Activated CD8-positive, alpha-beta memory T cell treated with anti-CD3 and anti-CD28 coated beads, Interleukin-2, amount 50 U/mL, for 1 hour (primary cell): ENCODE measurements around the gene MKRN1.
"Not testable (repeated sequence)": the region's sequence is repeated elsewhere in the genome, so short reads cannot be mapped to it uniquely, and the experiment has no call there.

ENCODE experiments used
- DNase-seq: peaks from one replicate; pipeline ENCODE4 v3.0.0-alpha.2; 2020; ENCODE audit errors: extremely low read depth

Gene MKRN1

GRCh38 chr7:140479062-140479738 is at the start of gene MKRN1:
MKRN1 (minus strand) TSS chr7:140479505; CDS start chr7:140479344, 161 bp downstream.
- peak; percentile 81 for DNase-seq

GRCh38 chr7:140526787-140527664 is 47.7 kb upstream of the MKRN1 start:
- no peak for DNase-seq

GRCh38 chr7:140526214-140526613 is 46.9 kb upstream of the MKRN1 start:
- DNase-seq, result no peak

- no peak for DNase-seq
Measured at GRCh38 chr7:140525743-140526142, 46.4 kb upstream of the MKRN1 start.

- no peak for DNase-seq
Measured at GRCh38 chr7:140521421-140521820, 42.1 kb upstream of the MKRN1 start.

DNA sequence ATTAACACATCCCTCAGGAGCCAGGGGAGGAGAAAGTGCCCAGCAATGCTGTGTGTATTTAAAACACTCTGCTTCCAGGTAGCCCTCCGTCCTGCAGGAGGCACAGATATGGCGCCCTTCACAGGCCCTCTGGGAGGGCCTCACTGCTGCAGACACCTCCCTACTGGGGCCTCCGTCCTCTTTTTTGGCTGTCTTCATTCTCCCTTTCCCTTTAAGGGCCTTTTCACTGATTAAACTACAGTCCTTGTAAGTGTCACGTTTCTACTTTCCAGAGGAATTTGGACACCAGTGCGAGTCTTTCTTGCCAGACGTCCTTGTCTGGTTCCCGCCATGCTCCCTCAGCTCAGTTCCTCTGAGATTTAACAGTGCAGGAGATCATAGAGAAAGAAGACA is 39.7 kb upstream of the MKRN1 start:
- DNase-seq, result no peak

DNA sequence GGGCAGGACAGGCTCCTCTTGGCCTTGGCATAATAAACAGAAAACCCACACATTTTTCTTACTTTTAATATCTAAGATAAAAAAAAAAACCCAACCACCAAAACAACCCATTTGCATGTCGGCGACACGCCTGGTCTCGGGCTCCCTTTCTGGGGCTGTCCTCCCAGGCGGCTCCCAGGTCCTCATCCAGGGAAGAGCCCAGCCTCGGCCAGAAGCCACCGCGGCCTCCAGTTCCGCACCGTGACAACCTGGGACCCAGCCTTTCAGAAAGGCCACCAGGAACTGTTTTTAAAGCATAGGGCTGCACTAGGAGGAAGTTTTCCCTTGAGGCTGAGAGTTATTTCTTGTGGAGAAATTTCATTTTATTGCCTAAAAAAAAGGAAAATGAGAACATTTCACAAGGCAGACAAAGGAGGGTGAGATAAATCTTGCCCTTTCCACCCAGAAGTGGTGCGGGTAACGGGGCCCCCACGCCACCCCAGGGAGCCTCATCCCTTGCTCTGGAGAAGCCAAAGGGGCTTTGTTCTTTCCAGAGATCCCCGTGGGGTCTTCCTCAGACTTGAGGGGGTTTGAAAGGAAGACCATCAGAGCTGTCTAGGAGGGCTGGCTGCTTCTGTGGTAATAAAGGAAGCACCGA is 39.2 kb upstream of the MKRN1 start:
- DNase-seq, result no peak

DNA sequence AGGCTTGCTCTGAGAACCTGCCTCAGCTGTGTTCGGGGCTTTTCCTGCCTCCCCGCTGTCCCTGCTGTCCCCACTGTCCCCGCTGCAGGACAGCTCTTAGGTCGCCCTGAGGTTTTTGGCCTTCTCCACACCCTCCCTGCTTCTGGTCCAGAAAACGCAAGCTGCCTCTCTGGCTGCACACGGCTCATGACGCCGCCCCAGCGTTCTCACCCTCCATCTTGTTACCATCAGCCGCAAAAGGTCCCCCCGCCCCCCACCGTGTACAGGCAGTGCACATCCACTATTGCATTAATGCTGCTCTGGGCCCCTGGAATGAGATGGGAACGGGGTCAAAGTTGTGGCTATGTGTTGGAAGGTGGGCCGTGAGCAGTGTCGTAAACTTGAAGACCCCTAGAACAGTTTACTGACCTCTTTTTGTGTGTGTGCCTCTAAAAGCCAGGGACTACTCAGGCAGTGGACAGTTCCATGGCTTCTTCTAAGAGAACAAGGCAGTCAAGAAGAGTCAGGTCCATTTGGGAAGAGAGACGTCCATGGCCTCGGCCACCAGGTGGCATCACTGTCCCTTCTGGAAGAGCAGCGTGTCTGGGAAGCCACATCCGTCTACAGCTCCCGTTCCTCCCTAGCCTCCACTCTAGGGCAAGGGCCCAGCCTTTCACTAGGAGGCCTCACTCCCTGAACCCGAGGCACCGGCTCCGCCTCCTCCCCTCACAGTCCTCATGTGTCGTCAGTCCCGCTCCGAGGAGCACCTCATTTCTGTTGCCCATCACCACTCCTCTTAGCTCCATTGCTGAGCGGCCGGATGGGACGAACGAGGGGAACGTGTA is 38.5 kb upstream of the MKRN1 start:
- peak; percentile 9 for DNase-seq

DNA sequence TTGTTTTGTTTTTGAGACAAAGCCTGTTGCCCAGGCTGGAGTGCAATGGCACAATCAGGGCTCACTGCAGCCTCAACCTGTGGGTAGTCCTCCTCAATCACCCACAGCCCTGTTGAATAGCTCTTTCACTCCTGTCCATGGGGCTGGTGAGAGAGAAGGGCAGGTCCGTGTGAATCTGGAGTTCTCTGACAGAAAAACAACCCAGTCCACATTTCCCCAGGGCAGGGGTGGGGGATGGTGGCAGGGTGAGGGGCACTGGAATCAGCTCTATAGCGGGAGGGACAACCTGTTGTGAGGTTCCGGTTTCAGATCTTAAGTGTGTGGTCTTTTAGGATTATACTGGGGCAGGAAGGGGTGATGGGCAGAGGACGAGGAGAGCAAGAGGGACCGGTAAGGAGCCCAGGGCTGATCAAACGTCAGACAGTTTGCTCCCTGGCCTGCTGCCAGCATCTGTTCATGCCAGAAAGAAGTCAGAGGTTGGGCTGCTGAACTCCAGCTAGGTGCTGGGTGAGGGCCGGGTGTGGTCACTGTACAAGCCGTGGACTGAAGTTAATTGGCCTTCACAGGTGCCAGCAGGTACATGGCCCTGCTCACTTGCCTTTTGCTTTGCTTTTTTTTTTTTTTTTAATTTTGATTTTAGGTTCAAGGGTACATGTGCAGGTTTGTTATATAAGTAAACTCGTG is 33.2 kb upstream of the MKRN1 start:
- DNase-seq, result no peak

GRCh38 chr7:140509789-140510188 is 30.5 kb upstream of the MKRN1 start:
- DNase-seq, result no peak

DNA sequence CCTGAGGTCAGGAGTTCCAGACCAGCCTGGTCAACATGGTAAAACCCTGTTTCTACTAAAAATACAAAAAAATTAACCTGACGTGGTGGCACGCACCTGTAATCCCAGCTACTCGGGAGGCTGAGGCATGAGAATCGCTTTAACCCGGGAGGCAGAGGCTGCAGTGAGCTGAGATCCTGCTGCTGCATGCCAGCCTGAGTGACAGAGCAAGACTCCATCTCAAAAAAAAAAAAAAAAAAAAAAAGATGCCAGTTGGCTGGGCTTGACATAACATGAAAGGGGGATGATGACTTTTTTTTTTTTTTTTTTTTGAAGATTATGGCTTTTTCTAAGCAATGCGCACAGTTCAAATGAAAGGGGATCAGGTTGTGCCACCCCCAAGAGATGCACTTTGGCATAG is 28.3 kb upstream of the MKRN1 start:
- DNase-seq, result not testable (repeated sequence)

- no peak for DNase-seq
Measured at GRCh38 chr7:140506788-140507464, 27.6 kb upstream of the MKRN1 start.

GRCh38 chr7:140501966-140502365 is 22.7 kb upstream of the MKRN1 start:
- DNase-seq, result no peak

DNA sequence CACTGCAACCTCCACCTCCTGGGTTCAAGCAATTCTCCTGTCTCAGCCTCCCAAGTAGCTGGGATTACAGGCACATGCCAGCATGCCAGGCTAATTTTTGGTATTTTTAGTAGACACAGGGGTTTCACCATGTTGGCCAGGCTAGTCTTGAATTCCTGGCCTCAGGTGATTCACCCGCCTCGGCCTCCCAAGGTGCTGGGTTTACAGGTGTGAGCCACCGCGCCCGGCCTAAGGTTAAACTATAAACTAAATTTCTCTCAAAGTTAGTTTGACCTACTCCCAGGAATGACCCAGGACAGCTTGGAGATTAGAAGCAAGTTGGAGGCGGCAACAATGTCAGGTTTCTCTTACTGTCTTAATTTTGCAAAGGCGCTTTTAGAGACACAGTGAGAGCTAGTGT is 18.5 kb upstream of the MKRN1 start:
- DNase-seq, result not testable (repeated sequence)

GRCh38 chr7:140497241-140497769 is 18.0 kb upstream of the MKRN1 start:
- DNase-seq, result no peak

DNA sequence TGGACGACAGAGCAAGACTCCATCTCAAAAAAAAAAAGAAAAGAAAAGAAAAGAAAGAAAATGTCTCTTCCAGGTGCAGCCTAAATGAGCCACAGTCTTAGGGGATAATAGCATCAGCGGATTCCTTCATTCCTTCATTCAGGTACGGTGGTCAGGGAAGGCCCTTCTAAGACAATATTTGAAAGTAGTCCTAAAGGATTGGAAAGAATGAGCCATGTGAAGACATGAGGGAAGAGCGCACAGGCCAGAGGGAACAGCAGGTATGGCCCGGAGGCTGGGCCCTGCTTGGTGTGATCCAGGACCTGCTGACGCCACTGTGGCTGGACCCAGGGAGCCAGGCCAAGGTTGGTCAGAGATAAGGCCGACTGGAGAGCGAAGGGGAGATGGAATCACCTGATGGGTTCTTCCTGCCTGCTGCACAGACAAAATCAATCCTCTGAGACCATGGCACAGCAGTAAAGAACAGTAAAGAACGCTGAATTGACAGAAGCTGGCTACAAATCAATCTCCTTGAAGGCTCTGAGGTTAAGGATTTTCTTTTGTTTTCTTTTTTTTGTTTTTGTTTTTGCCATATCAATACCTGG is 16.3 kb upstream of the MKRN1 start:
- DNase-seq, result no peak

GRCh38 chr7:140494867-140495266 is 15.6 kb upstream of the MKRN1 start:
- DNase-seq, result no peak

DNA sequence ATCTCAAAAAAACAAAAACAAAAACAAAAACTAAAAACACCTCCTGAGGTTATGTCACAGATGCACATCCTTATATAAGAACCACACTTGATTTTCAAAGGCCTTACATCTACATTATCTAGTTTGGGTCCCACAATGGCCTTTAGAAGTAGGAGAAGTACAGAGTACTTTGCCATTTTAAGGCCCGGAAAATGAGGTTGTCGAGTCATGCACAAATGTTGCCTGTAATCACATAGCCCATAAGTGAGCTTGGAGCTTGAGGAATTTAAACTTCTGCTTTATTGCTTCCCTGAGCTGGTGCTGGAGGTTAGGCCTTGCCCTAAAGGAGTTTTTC is 9.7 kb upstream of the MKRN1 start:
- DNase-seq, result no peak

GRCh38 chr7:140485500-140486265 is 6.4 kb upstream of the MKRN1 start:
- DNase-seq, result no peak
